Mesendoderm (in vitro differentiated cells): Measurements from ENCODE around the gene MARCHF10.

Experiments
- DNase-seq: peaks from one replicate; pipeline ENCODE4 v3.0.0; 2013
- H2AK5ac ChIP-seq: 2 replicates; pipeline ENCODE4 v1.6.1; 2013; ENCODE audit warnings: low read length, inconsistent platforms
- H2BK120ac ChIP-seq: 2 replicates; pipeline ENCODE4 v1.6.1; 2013; ENCODE audit warnings: low read depth, mild to moderate bottlenecking, low read length, moderate library complexity, mixed read lengths
- H2BK15ac ChIP-seq: replicated peaks from 2 replicates; pipeline ENCODE4 v1.6.1; 2013; ENCODE audit warnings: low read depth, mild to moderate bottlenecking, moderate library complexity
- H2BK5ac ChIP-seq: 2 replicates; pipeline ENCODE4 v1.6.1; 2013; ENCODE audit warnings: low read length, inconsistent platforms
- H3K18ac ChIP-seq: 2 replicates; pipeline ENCODE4 v1.6.1; 2013; ENCODE audit warnings: mild to moderate bottlenecking, low read length, mixed read lengths
- H3K23ac ChIP-seq: one replicate; pipeline ENCODE4 v1.6.1; 2013; ENCODE audit warnings: low read length
- H3K27ac ChIP-seq: 2 replicates; pipeline ENCODE4 v1.5.1; 2013; ENCODE audit warnings: low read depth, mild to moderate bottlenecking, inconsistent platforms, low read length, moderate library complexity
- H3K27me3 ChIP-seq: 2 replicates; pipeline ENCODE4 v1.6.1; 2013; ENCODE audit warnings: low read length, control low read depth, mild to moderate bottlenecking, inconsistent platforms; ENCODE audit not compliant: insufficient read depth, poor library complexity
- H3K36me3 ChIP-seq: 2 replicates; pipeline ENCODE4 v1.6.1; 2013; ENCODE audit warnings: low read length, inconsistent platforms; ENCODE audit not compliant: control insufficient read depth, insufficient read depth
- H3K4ac ChIP-seq: one replicate; pipeline ENCODE4 v1.6.1; 2013; ENCODE audit warnings: low read depth, mild to moderate bottlenecking, low read length, moderate library complexity
- H3K4me1 ChIP-seq: 2 replicates; pipeline ENCODE4 v1.6.1; 2013; ENCODE audit warnings: low read depth, low read length, inconsistent platforms; ENCODE audit not compliant: control insufficient read depth
- H3K4me2 ChIP-seq: 2 replicates; pipeline ENCODE4 v1.6.1; 2013; ENCODE audit warnings: low read length
- H3K4me3 ChIP-seq: 2 replicates; pipeline ENCODE4 v1.5.1; 2013; ENCODE audit warnings: mild to moderate bottlenecking, low read length
- H3K56ac ChIP-seq: one replicate; pipeline ENCODE4 v1.6.1; 2013; ENCODE audit warnings: low read length
- H3K79me1 ChIP-seq: 2 replicates; pipeline ENCODE4 v1.6.1; 2013; ENCODE audit warnings: low read length, inconsistent platforms
- H3K79me2 ChIP-seq: 2 replicates; pipeline ENCODE4 v1.6.1; 2013; ENCODE audit warnings: mild to moderate bottlenecking, low read length; ENCODE audit not compliant: control insufficient read depth, insufficient read depth
- H3K9ac ChIP-seq: 2 replicates; pipeline ENCODE4 v1.6.1; 2013; ENCODE audit warnings: low read length, inconsistent platforms
- H4K5ac ChIP-seq: one replicate; pipeline ENCODE4 v1.6.1; 2013; ENCODE audit warnings: low read length
- H4K8ac ChIP-seq: one replicate; pipeline ENCODE4 v1.6.1; 2013; ENCODE audit warnings: low read depth, mild to moderate bottlenecking, control low read depth, low read length, moderate library complexity
- WGBS: extraction: QIAGEN DNeasy Blood & Tissue Kit; methylation state at CpG from one replicate; pipeline ENCODE4 v1.1.7; 2013; ENCODE audit warnings: low lambda C conversion rate, missing lambda C conversion rate; ENCODE audit not compliant: insufficient coverage; ENCODE audit errors: extremely low coverage; 5-methylcytosine and 5-hydroxymethylcytosine counted together

MARCHF10 gene

GRCh38 chr17:62774338-62774737, 33.8 kb downstream of the MARCHF10 start:
- Histone ChIP-seq H3K9ac (no peak overlapping the region), H3K27ac (no peak overlapping the region), H2AK5ac (no peak overlapping the region), H4K5ac (no peak overlapping the region), H3K79me2 (no peaks in the 10 kb centered on the region), H2BK15ac (no peak overlapping the region), H3K79me1 (no peaks in the 10 kb centered on the region), H2BK5ac (no peak overlapping the region), H3K4ac (no peak overlapping the region), H2BK120ac (no peak overlapping the region), H4K8ac (no peak overlapping the region), H3K4me2 (no peak overlapping the region), H3K36me3 (no peaks in the 10 kb centered on the region), H3K18ac (no peak overlapping the region), H3K4me3 (no peak overlapping the region), H3K23ac (no peak overlapping the region), H3K56ac (no peak overlapping the region), H3K27me3 (no peaks in the 10 kb centered on the region), H3K4me1 (no peaks in the 10 kb centered on the region)
- DNase-seq, result no peak
- no CpG with 5 or more reads among the region's 5 CpGs for WGBS

DNA sequence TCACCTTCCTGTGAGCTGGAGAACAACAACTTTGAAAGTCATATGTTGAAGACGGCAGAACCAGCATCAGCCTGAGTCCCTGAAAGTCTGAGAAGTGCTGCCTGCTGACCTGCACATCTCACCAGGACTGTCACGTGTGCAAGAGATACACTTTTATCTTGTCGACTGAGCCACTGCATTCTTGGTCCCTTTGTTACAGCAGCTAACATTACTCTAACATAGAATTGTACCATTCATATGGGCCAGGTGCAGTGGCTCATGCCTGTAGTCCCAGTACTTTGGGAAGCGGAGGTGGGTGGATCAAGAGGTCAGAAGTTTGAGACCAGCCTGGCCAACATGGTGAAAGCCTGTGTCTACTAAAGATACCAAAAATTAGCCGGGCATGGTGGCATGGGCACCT, 40.1 kb downstream of the MARCHF10 start:
- H4K8ac ChIP-seq, result no peak overlapping the region
- H2AK5ac ChIP-seq, result no peak overlapping the region
- no peaks in the 10 kb centered on the region for H3K79me1 ChIP-seq
- no peak overlapping the region for H3K4me3 ChIP-seq
- H3K23ac ChIP-seq, result no peak overlapping the region
- no peak overlapping the region for H3K9ac ChIP-seq
- no peak overlapping the region for H2BK15ac ChIP-seq
- H2BK5ac ChIP-seq, result no peak overlapping the region
- DNase-seq, result no peak
- no CpG with 5 or more reads among the region's 5 CpGs for WGBS
- no peaks in the 10 kb centered on the region for H3K27me3 ChIP-seq
- H4K5ac ChIP-seq, result no peak overlapping the region
- H3K56ac ChIP-seq, result no peak overlapping the region
- H3K18ac ChIP-seq, result no peak overlapping the region
- H3K36me3 ChIP-seq, result no peaks in the 10 kb centered on the region
- no peaks in the 10 kb centered on the region for H3K79me2 ChIP-seq
- no peaks in the 10 kb centered on the region for H3K4me1 ChIP-seq
- H3K27ac ChIP-seq, result no peak overlapping the region
- no peak overlapping the region for H3K4ac ChIP-seq
- no peak overlapping the region for H2BK120ac ChIP-seq
- H3K4me2 ChIP-seq, result no peak overlapping the region

- DNase-seq, result no peak
- no CpG with 5 or more reads among the region's 10 CpGs for WGBS
- H3K4me1 ChIP-seq, result no peaks in the 10 kb centered on the region
- no peak overlapping the region for H3K56ac ChIP-seq
- H4K5ac ChIP-seq, result no peak overlapping the region
- H3K27ac ChIP-seq, result no peak overlapping the region
- no peak overlapping the region for H3K23ac ChIP-seq
- no peak overlapping the region for H2AK5ac ChIP-seq
- H3K18ac ChIP-seq, result no peak overlapping the region
- H2BK15ac ChIP-seq, result no peak overlapping the region
- H3K4me2 ChIP-seq, result no peak overlapping the region
- no peak overlapping the region for H3K4me3 ChIP-seq
- H2BK120ac ChIP-seq, result no peak overlapping the region
- no peak overlapping the region for H2BK5ac ChIP-seq
- H3K36me3 ChIP-seq, result no peaks in the 10 kb centered on the region
- H3K79me1 ChIP-seq, result no peaks in the 10 kb centered on the region
- no peak overlapping the region for H3K4ac ChIP-seq
- no peak overlapping the region for H3K9ac ChIP-seq
- no peaks in the 10 kb centered on the region for H3K27me3 ChIP-seq
- H4K8ac ChIP-seq, result no peak overlapping the region
- H3K79me2 ChIP-seq, result no peaks in the 10 kb centered on the region
These were observed 42.8 kb downstream of the MARCHF10 start for GRCh38 chr17:62765351-62765750.

DNA sequence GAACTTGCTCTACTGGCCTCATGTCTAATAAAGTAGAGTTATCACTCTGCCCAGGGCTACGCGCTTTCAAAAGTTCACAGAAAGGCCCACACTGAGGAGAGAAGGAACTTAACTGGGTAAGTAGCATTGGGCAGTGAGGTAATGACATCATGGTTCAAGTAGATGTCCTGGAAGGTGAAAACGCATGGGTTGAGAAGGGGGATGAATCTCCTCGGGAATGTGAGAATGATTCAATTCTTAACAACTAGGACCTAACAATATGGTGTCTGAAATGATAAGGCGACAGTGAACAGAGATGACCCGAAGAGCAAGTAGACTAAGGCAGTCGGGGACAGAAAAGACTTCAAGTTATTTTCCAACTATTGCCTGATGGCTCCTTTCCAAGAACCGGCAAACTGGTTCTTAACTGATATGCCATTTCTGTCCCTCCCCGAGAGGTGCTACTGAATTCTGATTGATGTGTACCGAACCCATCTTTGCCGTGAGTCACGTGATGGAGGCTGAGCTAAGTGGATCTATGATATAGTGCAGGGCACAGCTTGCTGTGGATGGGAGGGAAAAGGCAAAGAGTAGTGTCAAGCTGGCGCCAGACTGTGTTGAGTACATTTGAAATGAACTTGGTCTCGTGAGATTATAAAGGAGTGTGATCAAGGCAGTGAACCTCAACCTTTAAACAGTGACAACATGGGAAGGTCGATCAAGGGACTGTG, 44.1 kb downstream of the MARCHF10 start:
- no CpG with 5 or more reads among the region's 15 CpGs for WGBS
- no peak overlapping the region for H2BK5ac ChIP-seq
- H2BK15ac ChIP-seq, result no peak overlapping the region
- H3K79me1 ChIP-seq, result no peaks in the 10 kb centered on the region
- H3K56ac ChIP-seq, result no peak overlapping the region
- H3K36me3 ChIP-seq, result no peaks in the 10 kb centered on the region
- no peak overlapping the region for H3K4me2 ChIP-seq
- H2AK5ac ChIP-seq, result no peak overlapping the region
- H3K27me3 ChIP-seq, result no peaks in the 10 kb centered on the region
- no peak overlapping the region for H3K9ac ChIP-seq
- no peak overlapping the region for H3K18ac ChIP-seq
- H4K8ac ChIP-seq, result no peak overlapping the region
- H3K79me2 ChIP-seq, result no peaks in the 10 kb centered on the region
- no peak overlapping the region for H3K27ac ChIP-seq
- no peak overlapping the region for H2BK120ac ChIP-seq
- H3K23ac ChIP-seq, result no peak overlapping the region
- H3K4ac ChIP-seq, result no peak overlapping the region
- H3K4me1 ChIP-seq, result no peaks in the 10 kb centered on the region
- H4K5ac ChIP-seq, result no peak overlapping the region
- no peak for DNase-seq
- H3K4me3 ChIP-seq, result no peak overlapping the region

GRCh38 chr17:62761884-62762283, 46.2 kb downstream of the MARCHF10 start:
- Histone ChIP-seq H3K4me1 (no peaks in the 10 kb centered on the region), H3K56ac (no peak overlapping the region)

GRCh38 chr17:62760945-62761267, 47.2 kb downstream of the MARCHF10 start:
- H3K36me3 ChIP-seq, result no peaks in the 10 kb centered on the region
- no peaks in the 10 kb centered on the region for H3K79me2 ChIP-seq
- no peak overlapping the region for H3K18ac ChIP-seq
- H3K79me1 ChIP-seq, result no peaks in the 10 kb centered on the region
- H3K4me2 ChIP-seq, result no peak overlapping the region
- H3K4me1 ChIP-seq, result no peaks in the 10 kb centered on the region
- H3K27me3 ChIP-seq, result no peaks in the 10 kb centered on the region
- no peak overlapping the region for H2BK120ac ChIP-seq
- WGBS, result no CpG with 5 or more reads among the region's 2 CpGs
- H3K27ac ChIP-seq, result no peak overlapping the region
- no peak overlapping the region for H3K9ac ChIP-seq
- H3K23ac ChIP-seq, result no peak overlapping the region
- no peak overlapping the region for H2BK5ac ChIP-seq
- H3K4me3 ChIP-seq, result no peak overlapping the region
- no peak overlapping the region for H2BK15ac ChIP-seq
- no peak overlapping the region for H2AK5ac ChIP-seq
- no peak overlapping the region for H4K8ac ChIP-seq
- no peak for DNase-seq
- no peak overlapping the region for H3K4ac ChIP-seq
- no peak overlapping the region for H4K5ac ChIP-seq
- no peak overlapping the region for H3K56ac ChIP-seq

More at GRCh38 chr17:62761884-62762283, 46.2 kb downstream of the MARCHF10 start:
- Histone ChIP-seq H4K8ac (no peak overlapping the region), H3K79me2 (no peaks in the 10 kb centered on the region), H2BK5ac (no peak overlapping the region), H3K79me1 (no peaks in the 10 kb centered on the region), H2BK15ac (no peak overlapping the region), H3K4ac (no peak overlapping the region), H3K9ac (no peak overlapping the region), H3K4me2 (no peak overlapping the region), H3K36me3 (no peaks in the 10 kb centered on the region), H3K18ac (no peak overlapping the region), H3K23ac (no peak overlapping the region), H3K27me3 (no peaks in the 10 kb centered on the region), H2AK5ac (no peak overlapping the region), H3K27ac (no peak overlapping the region), H2BK120ac (no peak overlapping the region), H4K5ac (no peak overlapping the region), H3K4me3 (no peak overlapping the region)
- WGBS, result no CpG with 5 or more reads among the region's 7 CpGs
- peak; percentile 93 for DNase-seq
